Left lung (tissue), 10 donors: ENCODE data around the gene C1QTNF3. TPM values are rescaled to one million over a fixed set of nuclear protein-coding genes. Genes with fewer than 3 reads are reported as not detected.

Experiments
- ATAC-seq: fragments of 200-7000 bp; cut with Tn5 transposase; one replicate; pipeline ENCODE4 v1.9.1; 2020; ENCODE audit warnings: moderate library complexity
- DNase-seq, 4 donors: peaks; one replicate each; pipeline ENCODE4 v3.0.0-alpha.2; 2013 to 2020
- H3K27ac ChIP-seq, 2 donors: fragments of 200-600 bp; sonication (generic) in 1 of 2; one replicate each; pipeline versions ENCODE4 v1.5.0 to v1.8.0; 2020 to 2021
- H3K27me3 ChIP-seq, 2 donors: fragments of 200-600 bp; sonication (generic) in 1 of 2; one replicate each; pipeline versions ENCODE4 v1.5.0 to v1.8.0; 2020 to 2021
- H3K36me3 ChIP-seq, 2 donors: fragments of 200-600 bp; sonication (generic) in 1 of 2; one replicate each; pipeline versions ENCODE4 v1.5.0 to v1.8.0; 2020 to 2021
- H3K4me1 ChIP-seq, 2 donors: fragments of 200-600 bp; one replicate each; pipeline ENCODE4 v1.8.0; 2021
- H3K4me3 ChIP-seq, 2 donors: fragments of 200-600 bp; sonication (generic) in 1 of 2; one replicate each; pipeline versions ENCODE4 v1.5.0 to v1.8.0; 2020 to 2021; ENCODE audit warnings: mild to moderate bottlenecking in 1 of 2
- H3K9me3 ChIP-seq, 2 donors: fragments of 200-600 bp; sonication (generic) in 1 of 2; one replicate each; pipeline versions ENCODE4 v1.5.0 to v1.8.0; 2020 to 2021
- CTCF ChIP-seq, 2 donors: fragments of 200-600 bp; sonication (generic) in 1 of 2; IDR thresholded peaks; one replicate each; pipeline versions ENCODE4 v1.5.0 to v1.8.0; 2021; ENCODE audit warnings: antibody characterized with exemption in 2 of 2
- intact Hi-C, 2 donors: fragments of 100-400 bp; cut with DNase I; formaldehyde crosslinking; loops; one replicate each; pipeline versions ENCODE4 v1.11.2 to v1.14.2; 2022
- polyA plus RNA-seq, 6 donors: library from polyadenylated mRNA; unstranded; fragments of 120-200 nt; gene quantifications; one replicate each; pipeline ENCODE4 v1.2.1, GENCODE V29; 2013; ENCODE audit not compliant: insufficient read length in 6 of 6
- total RNA-seq, 2 donors: library from RNA; stranded (reverse); fragmentation: NEBNext Ultra II Directional; extraction: Animal tissue kit (Norgen Biotek cat#: 25700); gene quantifications; one replicate each; pipeline ENCODE4 v1.2.1, GENCODE V29; 2021
- donor health status: DM: no; HTN: yes; CAD: no.
- donor health status: DM: no; HTN: no; CAD: no.

The C1QTNF3 gene
- total and polyA plus RNA-seq, 8 donors, result 4.5 to 31.1 (median 23.4) TPM

GRCh38 chr5:34057569-34057968, 14.6 kb upstream of the C1QTNF3 start:
- intact Hi-C loops, result no loop called here

GRCh38 chr5:34057118-34057517, 14.1 kb upstream of the C1QTNF3 start:
- DNase-seq (no peak), ATAC-seq (no peak)
- H3K4me1 ChIP-seq, result no peaks in the 10 kb centered on the region
- no peaks in the 10 kb centered on the region for H3K9me3 ChIP-seq
- H3K27me3 ChIP-seq, result no peaks in the 10 kb centered on the region
- no peak overlapping the region for H3K27ac ChIP-seq
- no peak for TF ChIP-seq CTCF (IDR thresholded peaks at IDR 0.05)
- intact Hi-C loops, result no loop called here
- no peak overlapping the region for H3K4me3 ChIP-seq
- no peaks in the 10 kb centered on the region for H3K36me3 ChIP-seq

More at GRCh38 chr5:34057569-34057968, 14.6 kb upstream of the C1QTNF3 start:
- TF ChIP-seq CTCF (IDR thresholded peaks at IDR 0.05), result no peak
- Histone ChIP-seq H3K27me3 (no peaks in the 10 kb centered on the region), H3K9me3 (no peaks in the 10 kb centered on the region), H3K36me3 (no peaks in the 10 kb centered on the region), H3K4me3 (no peak overlapping the region), H3K27ac (no peak overlapping the region), H3K4me1 (no peaks in the 10 kb centered on the region)
- DNase-seq (no peak), ATAC-seq (no peak)

- intact Hi-C loops, result no loop called here
- Histone ChIP-seq H3K27me3 (no peaks in the 10 kb centered on the region), H3K27ac (no peak overlapping the region), H3K4me1 (no peaks in the 10 kb centered on the region), H3K36me3 (no peaks in the 10 kb centered on the region), H3K4me3 (no peak overlapping the region), H3K9me3 (no peaks in the 10 kb centered on the region)
- TF ChIP-seq CTCF (IDR thresholded peaks at IDR 0.05), result no peak
- peak in 2 of 4 donors; percentile 59 to 70 for DNase-seq
- ATAC-seq, result no peak
These were observed 12.7 kb upstream of the C1QTNF3 start for GRCh38 chr5:34055667-34056066.

GRCh38 chr5:34054400-34054729, 11.4 kb upstream of the C1QTNF3 start:
- H3K36me3 ChIP-seq, result no peaks in the 10 kb centered on the region
- H3K4me1 ChIP-seq, result no peaks in the 10 kb centered on the region
- H3K27ac ChIP-seq, result no peak overlapping the region
- ATAC-seq (no peak), DNase-seq (no peak)
- no peak for TF ChIP-seq CTCF (IDR thresholded peaks at IDR 0.05)
- no peaks in the 10 kb centered on the region for H3K9me3 ChIP-seq
- H3K27me3 ChIP-seq, result no peaks in the 10 kb centered on the region
- no peak overlapping the region for H3K4me3 ChIP-seq
- intact Hi-C loops, result no loop called here

- Histone ChIP-seq H3K4me3 (no peak overlapping the region), H3K27ac (no peak overlapping the region), H3K4me1 (peaks cover 0 to under 1% of the 10 kb centered on the region in 2 donors), H3K9me3 (no peaks in the 10 kb centered on the region), H3K27me3 (no peaks in the 10 kb centered on the region), H3K36me3 (no peaks in the 10 kb centered on the region)
- ATAC-seq (no peak), DNase-seq (no peak)
- no peak for TF ChIP-seq CTCF (IDR thresholded peaks at IDR 0.05)
- intact Hi-C loops, result no loop called here
These were observed 10.8 kb upstream of the C1QTNF3 start for GRCh38 chr5:34053571-34054399.
